Measurements from ENCODE around the gene DNAJC12. TPM values are rescaled to one million over a fixed set of nuclear protein-coding genes. Genes with fewer than 3 reads are reported as not detected.

DNAJC12 gene
- total RNA-seq: 4.1 TPM

DNA sequence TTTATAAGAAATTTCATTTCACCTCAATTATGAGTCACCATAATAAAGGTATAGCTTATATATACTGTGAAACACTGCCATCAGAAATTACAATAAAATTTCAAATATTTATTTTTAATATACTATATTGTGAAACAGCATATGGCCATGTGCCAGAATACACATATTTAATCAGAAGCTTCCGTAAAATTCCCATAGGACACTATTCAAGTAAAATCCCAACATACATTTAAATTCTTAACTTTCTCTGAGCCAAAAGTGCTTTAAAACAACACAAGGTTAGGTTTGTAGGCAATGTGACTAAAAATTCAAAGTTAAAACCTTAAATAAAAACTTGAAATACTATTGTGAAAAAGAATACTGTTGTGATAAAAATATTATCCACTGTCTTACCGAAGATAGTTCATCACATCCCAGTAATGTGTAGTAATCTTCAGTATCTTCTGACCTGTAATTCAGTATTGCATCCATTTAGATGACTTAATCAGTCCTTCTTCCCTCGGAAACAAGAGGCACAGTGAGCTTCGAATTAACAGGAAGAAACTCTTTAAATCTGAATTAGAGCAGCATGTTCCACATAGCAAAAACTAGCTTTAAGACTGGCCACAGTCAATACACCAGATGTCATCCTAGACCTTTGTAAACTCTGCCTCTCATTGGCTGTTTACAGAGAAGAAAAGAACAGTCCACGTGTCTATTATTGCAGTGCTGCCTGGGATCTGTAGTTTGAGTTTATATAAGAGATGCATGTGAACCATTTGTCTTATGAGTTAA, at the start of gene DNAJC12:
Gene DNAJC12 (minus strand): TSS at position 648 of the 774 bp plus-strand sequence. CDS start 177 bp downstream, at position 471.

DNA sequence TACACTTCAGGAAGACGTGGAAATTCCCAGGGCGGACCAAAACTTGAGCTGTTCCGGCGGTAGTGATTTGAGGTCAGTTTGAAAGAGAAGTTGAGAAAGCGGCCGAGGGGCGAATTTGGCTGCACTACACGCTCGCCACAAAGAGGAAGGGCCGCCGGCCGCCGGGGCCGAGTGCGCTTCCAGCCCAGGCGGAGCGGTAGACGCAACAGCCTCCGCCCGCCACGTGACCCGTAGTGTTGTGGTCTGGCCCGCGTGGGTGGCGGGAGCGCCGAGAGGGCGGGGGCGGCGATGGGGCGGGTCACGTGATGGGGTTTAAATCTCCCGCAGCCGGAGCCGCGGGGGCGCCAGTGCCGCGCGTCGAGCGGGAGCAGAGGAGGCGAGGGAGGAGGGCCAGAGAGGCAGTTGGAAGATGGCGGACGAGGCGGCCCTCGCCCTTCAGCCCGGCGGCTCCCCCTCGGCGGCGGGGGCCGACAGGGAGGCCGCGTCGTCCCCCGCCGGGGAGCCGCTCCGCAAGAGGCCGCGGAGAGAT, 46.4 kb upstream of the DNAJC12 start, which contains the start of gene SIRT1:
Gene SIRT1 (plus strand): TSS at position 344 of the 529 bp plus-strand sequence. CDS start 66 bp downstream, at position 410.

Small RNAs within 50 kb of the gene (small RNA-seq; reads per million reads assigned to genes)
- gene RN7SL394P (ENCODE audit: low replicate concordance) (not detected), gene RNU6-1250P (ENCODE audit: low replicate concordance) (not detected), gene RNU6-523P (ENCODE audit: low replicate concordance) (not detected)

Other genes starting within 250 kb of the DNAJC12 start
- 21.2 TPM for gene CTNNA3, start 142.0 kb downstream of the DNAJC12 start, total RNA-seq
- gene SIRT1, start 46.5 kb upstream of the DNAJC12 start, total RNA-seq: 24.6 TPM
- gene HERC4, start 237.1 kb upstream of the DNAJC12 start, total RNA-seq: 67.0 TPM

Data from metanephros (tissue), 2 donors.